Medulla oblongata (tissue), 1 donor: Measurements from ENCODE around the gene SLC35F3.
"Not testable (repeated sequence)": the region's sequence is repeated elsewhere in the genome, so short reads cannot be mapped to it uniquely, and the experiment has no call there.

Experiments
- DNase-seq: peaks from one replicate; pipeline ENCODE4 v3.0.0-alpha.2; 2015; ENCODE audit errors: extremely low spot score

The SLC35F3 gene

GRCh38 chr1:234222561-234223280, 318.2 kb downstream of the SLC35F3 start:
- DNase-seq, result no peak

GRCh38 chr1:234226113-234226818, 321.8 kb downstream of the SLC35F3 start:
- DNase-seq, result no peak

- DNase-seq, result no peak
These were observed 322.3 kb downstream of the SLC35F3 start for GRCh38 chr1:234226819-234227165.

- DNase-seq, result no peak
These were observed 325.3 kb downstream of the SLC35F3 start for GRCh38 chr1:234229581-234230387.

- DNase-seq, result peak; percentile 55
These were observed 326.0 kb downstream of the SLC35F3 start for GRCh38 chr1:234230414-234230862.

GRCh38 chr1:234231061-234231892, 326.8 kb downstream of the SLC35F3 start:
- DNase-seq, result no peak

- DNase-seq, result no peak
These were observed 327.4 kb downstream of the SLC35F3 start for GRCh38 chr1:234231893-234232276.

GRCh38 chr1:234234199-234234598, 329.7 kb downstream of the SLC35F3 start:
- DNase-seq, result no peak

GRCh38 chr1:234235434-234235881, 331.0 kb downstream of the SLC35F3 start:
- DNase-seq, result no peak

GRCh38 chr1:234237393-234237792, 332.9 kb downstream of the SLC35F3 start:
- DNase-seq, result no peak

- DNase-seq, result no peak
These were observed 333.6 kb downstream of the SLC35F3 start for GRCh38 chr1:234238060-234238459.

- no peak for DNase-seq
These were observed 335.0 kb downstream of the SLC35F3 start for GRCh38 chr1:234239515-234239914.

- DNase-seq, result no peak
These were observed 335.5 kb downstream of the SLC35F3 start for GRCh38 chr1:234239936-234240335.

GRCh38 chr1:234240680-234241079, 336.2 kb downstream of the SLC35F3 start:
- no peak for DNase-seq

GRCh38 chr1:234241941-234242490, 337.5 kb downstream of the SLC35F3 start:
- DNase-seq, result no peak

- no peak for DNase-seq
These were observed 339.2 kb downstream of the SLC35F3 start for GRCh38 chr1:234243521-234244260.

GRCh38 chr1:234244482-234244881, 340.0 kb downstream of the SLC35F3 start:
- peak; percentile 37 for DNase-seq

- DNase-seq, result no peak
These were observed 342.2 kb downstream of the SLC35F3 start for GRCh38 chr1:234246638-234247116.

- DNase-seq, result not testable (repeated sequence)
These were observed 343.3 kb downstream of the SLC35F3 start for GRCh38 chr1:234247746-234248145.

GRCh38 chr1:234250747-234251146, 346.3 kb downstream of the SLC35F3 start:
- no peak for DNase-seq
